ENCODE results near the gene ATXN1.

ATXN1 gene

DNA sequence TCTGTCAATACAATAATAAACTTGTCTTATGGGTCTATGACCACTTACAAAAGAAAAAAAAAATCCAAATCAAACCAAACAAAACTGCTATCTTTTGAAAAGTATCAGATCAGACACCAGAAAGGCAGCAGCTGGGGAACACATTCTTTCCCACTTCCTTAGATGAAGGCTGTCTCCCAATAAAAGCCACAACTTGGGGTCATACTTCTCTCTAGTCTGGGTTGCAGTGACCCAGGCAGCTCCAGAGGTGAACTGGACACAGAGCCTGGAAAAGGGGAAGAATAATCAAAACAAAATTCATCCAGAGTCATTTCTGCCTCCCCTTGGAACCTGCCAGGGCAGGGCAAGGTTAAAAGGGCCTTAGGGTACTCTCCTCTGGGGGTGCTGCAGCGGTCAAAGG, 19.1 kb downstream of the ATXN1 start:
- TF ChIP-seq, protein P1, sequence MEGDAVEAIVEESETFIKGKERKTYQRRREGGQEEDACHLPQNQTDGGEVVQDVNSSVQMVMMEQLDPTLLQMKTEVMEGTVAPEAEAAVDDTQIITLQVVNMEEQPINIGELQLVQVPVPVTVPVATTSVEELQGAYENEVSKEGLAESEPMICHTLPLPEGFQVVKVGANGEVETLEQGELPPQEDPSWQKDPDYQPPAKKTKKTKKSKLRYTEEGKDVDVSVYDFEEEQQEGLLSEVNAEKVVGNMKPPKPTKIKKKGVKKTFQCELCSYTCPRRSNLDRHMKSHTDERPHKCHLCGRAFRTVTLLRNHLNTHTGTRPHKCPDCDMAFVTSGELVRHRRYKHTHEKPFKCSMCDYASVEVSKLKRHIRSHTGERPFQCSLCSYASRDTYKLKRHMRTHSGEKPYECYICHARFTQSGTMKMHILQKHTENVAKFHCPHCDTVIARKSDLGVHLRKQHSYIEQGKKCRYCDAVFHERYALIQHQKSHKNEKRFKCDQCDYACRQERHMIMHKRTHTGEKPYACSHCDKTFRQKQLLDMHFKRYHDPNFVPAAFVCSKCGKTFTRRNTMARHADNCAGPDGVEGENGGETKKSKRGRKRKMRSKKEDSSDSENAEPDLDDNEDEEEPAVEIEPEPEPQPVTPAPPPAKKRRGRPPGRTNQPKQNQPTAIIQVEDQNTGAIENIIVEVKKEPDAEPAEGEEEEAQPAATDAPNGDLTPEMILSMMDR (IDR thresholded peaks at IDR 0.05; ENCODE audit: low read depth, low read length), result no peak
- H3K4me3 ChIP-seq (ENCODE audit: low read depth, low read length), result no peak overlapping the region

DNA sequence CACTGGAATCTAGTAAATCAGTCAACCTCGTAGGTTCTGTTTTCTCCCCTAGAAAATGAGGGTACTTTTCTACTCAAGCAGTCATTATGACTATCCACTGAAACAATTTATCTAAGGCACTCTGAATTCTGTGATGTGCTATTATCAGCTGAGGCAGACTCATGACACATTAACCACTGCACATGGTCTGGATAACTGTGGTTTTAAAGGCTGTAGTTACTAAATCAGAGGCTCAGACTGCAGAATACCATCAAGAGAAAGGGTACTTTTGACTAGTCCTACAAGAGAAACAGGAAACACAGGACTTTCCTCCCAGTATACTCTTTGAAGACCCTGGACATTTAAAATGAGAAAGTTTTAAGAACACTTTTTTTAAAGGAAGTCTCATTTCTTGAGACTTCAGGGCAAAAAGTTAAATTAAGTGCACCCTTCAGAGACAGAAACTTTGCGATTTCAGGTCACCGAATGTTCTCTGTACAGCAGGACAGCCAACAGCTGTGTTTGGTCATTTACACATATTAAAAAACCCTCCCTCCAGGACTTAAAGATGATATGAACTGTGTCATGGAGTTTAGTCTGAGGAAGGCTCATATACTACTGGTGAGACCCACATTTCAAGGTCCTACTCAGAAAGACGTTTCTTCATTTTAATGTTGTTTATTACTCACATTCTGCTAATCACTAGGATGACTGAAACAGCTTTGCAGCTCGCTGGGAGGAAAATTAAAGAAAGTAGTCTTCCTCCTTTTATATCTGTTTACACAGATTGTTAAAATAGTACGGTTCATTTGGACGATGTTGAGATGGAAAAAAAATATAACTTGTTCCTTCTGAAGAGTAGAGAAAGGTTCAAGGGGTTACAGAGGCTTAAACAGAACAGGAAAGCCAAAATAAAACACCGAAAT, 19.9 kb downstream of the ATXN1 start:
- TF ChIP-seq, protein P1 (IDR thresholded peaks at IDR 0.05; ENCODE audit: low read depth, low read length), result no peak
- H3K4me3 ChIP-seq (ENCODE audit: low read depth, low read length), result peak overlapping the region; percentile 29

DNA sequence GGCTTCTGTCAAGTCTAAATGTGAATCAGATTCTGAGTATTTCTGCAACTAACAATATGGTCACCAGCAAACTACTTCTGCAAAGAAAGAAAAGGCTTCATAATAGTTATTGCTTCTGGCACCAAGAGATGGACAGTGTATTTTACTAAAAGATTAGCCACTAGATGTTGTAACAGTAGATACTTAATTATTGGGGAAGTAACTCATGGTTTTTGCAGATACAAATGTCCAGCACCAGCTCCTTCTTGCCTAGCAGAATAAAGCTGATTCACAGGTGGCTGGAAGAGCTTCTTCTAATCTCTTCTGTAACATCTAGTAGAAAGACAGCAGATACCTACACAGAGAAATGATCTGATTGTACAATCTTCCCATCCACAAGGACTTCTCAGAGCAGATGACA, 21.2 kb downstream of the ATXN1 start:
- TF ChIP-seq, protein P1 (IDR thresholded peaks at IDR 0.05; ENCODE audit: low read depth, low read length), result no peak
- no peak overlapping the region for H3K4me3 ChIP-seq (ENCODE audit: low read depth, low read length)

DNA sequence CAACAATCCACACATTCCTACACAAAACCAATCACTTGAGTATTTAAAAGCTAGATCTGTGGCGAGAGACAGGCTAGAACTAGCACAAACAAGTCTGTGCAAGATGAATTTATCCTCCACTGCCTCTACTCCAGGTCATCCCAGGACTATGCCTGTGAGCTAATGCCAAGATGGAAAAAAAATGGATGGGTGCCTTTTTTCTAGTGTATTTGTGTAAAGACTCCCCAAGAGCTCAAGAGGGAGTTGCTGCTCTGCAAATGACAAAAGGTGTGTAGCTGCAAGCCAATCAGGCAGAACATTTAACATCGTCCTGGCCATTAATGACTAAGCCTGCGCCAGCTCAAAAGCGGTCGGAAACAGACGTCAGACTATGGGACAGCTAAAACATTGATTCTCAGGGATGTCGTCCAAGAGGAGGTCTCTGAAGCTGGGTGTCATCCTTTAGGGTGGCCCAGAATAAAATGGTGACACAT, 21.9 kb downstream of the ATXN1 start:
- TF ChIP-seq, protein P1 (IDR thresholded peaks at IDR 0.05; ENCODE audit: low read depth, low read length), result no peak

DNA sequence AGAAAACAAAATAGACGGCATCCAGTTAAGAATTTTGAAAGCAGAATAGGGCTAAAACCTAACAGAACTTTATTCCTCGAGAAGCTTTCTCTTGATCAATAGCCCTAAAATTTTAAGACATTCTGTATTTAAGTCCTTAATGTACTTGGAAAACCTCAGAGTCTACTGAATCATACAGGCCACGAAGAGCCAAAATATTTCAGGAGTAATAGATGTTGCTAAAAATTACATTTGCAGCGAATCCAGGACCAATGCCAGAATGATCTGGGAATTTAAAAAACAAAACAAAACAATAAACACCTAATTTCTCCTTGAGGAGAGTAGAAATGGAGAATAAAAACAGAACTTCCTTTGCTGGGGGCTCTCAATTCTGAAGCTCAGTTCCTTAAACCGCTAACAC, 23.3 kb downstream of the ATXN1 start:
- TF ChIP-seq, protein P1 (IDR thresholded peaks at IDR 0.05; ENCODE audit: low read depth, low read length), result no peak
- no peak overlapping the region for H3K4me3 ChIP-seq (ENCODE audit: low read depth, low read length)

More for the DNA sequence above, 21.9 kb downstream of the ATXN1 start:
- no peak overlapping the region for H3K4me3 ChIP-seq (ENCODE audit: low read depth, low read length)

DNA sequence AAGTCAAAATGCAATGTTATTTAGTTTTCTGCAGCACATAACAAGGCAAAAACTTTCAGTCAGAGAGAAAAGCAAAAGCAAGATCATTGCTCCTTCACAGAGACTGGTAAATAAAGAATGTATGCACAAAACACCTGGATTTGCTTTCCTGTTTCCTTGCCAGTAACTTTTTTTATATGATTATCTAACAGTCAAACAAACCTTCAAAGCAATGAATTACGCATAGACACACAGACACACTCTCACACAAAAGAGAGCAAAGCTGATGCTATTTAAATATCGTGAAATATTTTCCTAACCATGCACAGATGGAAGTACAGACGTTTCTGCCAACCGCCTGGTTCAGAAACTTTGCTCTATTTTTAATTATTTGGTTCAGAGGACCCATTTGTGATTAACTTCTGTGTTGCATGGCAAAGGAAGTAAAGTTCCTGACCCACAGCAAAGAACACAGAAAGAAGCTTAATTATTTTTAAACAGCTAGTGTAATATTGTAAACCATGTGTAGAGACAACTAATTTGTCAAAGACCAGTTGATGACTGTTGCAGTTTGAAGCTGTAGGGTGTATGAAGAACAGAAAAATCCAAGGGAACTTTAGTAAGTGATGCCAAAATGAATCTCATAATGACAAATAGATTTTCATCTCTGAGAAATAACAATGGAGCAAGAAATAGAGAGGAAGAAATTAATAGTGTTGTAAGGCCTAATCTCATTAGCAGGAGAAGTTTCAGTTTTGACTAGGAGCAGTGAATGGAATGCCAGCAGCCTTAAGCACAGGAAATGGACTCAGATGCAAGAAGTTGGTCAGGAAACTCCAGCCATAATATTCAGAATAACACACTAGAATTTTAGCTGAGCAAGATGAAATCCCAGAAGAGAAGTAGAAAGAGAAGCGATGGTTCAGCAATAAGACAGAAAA, 24.1 kb downstream of the ATXN1 start:
- TF ChIP-seq, protein P1 (IDR thresholded peaks at IDR 0.05; ENCODE audit: low read depth, low read length), result no peak
- no peak overlapping the region for H3K4me3 ChIP-seq (ENCODE audit: low read depth, low read length)
